OCI-LY3 (cell line): ENCODE measurements around the gene ADD3.

ENCODE experiments used
- EZH2phosphoT487 ChIP-seq: fragments of 200-600 bp; shearing (Covaris generic); IDR thresholded peaks from 2 replicates; pipeline ENCODE4 v1.6.1; 2018; ENCODE audit warnings: antibody characterized with exemption, mixed run types, low read depth
- TF ChIP-seq, protein P1 (sequence below): fragments of 200-600, 300-600 bp; sonication (generic); IDR thresholded peaks from 2 replicates; pipeline ENCODE4 v1.5.1; 2014; ENCODE audit warnings: antibody characterized with exemption, low read length, low read depth

GRCh38 chr10:109969760-109970346, 37.9 kb upstream of the ADD3 start:
- TF ChIP-seq, protein P1, sequence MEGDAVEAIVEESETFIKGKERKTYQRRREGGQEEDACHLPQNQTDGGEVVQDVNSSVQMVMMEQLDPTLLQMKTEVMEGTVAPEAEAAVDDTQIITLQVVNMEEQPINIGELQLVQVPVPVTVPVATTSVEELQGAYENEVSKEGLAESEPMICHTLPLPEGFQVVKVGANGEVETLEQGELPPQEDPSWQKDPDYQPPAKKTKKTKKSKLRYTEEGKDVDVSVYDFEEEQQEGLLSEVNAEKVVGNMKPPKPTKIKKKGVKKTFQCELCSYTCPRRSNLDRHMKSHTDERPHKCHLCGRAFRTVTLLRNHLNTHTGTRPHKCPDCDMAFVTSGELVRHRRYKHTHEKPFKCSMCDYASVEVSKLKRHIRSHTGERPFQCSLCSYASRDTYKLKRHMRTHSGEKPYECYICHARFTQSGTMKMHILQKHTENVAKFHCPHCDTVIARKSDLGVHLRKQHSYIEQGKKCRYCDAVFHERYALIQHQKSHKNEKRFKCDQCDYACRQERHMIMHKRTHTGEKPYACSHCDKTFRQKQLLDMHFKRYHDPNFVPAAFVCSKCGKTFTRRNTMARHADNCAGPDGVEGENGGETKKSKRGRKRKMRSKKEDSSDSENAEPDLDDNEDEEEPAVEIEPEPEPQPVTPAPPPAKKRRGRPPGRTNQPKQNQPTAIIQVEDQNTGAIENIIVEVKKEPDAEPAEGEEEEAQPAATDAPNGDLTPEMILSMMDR, result no peak
- TF ChIP-seq EZH2phosphoT487, result no peak
